ENCODE measurements around the gene VWA1.
"Not testable (repeated sequence)": the region's sequence is repeated elsewhere in the genome, so short reads cannot be mapped to it uniquely, and the experiment has no call there.

Gene VWA1

GRCh38 chr1:1438531-1439381 is 3.3 kb downstream of the VWA1 start:
- DNase-seq: no peak

- DNase-seq: no peak
Observed at GRCh38 chr1:1439546-1440261, 4.2 kb downstream of the VWA1 start.

GRCh38 chr1:1440262-1441001 is 4.9 kb downstream of the VWA1 start:
- no peak for DNase-seq

GRCh38 chr1:1441002-1441888 is 5.8 kb downstream of the VWA1 start:
- DNase-seq: no peak

GRCh38 chr1:1442069-1442770 is 6.7 kb downstream of the VWA1 start:
- no peak for DNase-seq

- DNase-seq: not testable (repeated sequence)
Observed at GRCh38 chr1:1446631-1447030, 11.1 kb downstream of the VWA1 start.

- no peak for DNase-seq
Observed at GRCh38 chr1:1449099-1449739, 13.7 kb downstream of the VWA1 start, which contains the start of gene ATAD3C. Gene ATAD3C (plus strand): TSS chr1:1449689. CDS start chr1:1450684, 995 bp downstream.

GRCh38 chr1:1450616-1451015 is 15.1 kb downstream of the VWA1 start:
- DNase-seq: not testable (repeated sequence)

- no peak for DNase-seq
Observed at GRCh38 chr1:1451696-1452364, 16.3 kb downstream of the VWA1 start.

- not testable (repeated sequence) for DNase-seq
Observed at GRCh38 chr1:1452365-1452739, 16.9 kb downstream of the VWA1 start.

GRCh38 chr1:1452882-1453281 is 17.4 kb downstream of the VWA1 start:
- no peak for DNase-seq

GRCh38 chr1:1454286-1455056 is 19.0 kb downstream of the VWA1 start:
- not testable (repeated sequence) for DNase-seq

- DNase-seq: no peak
Observed at GRCh38 chr1:1455366-1455884, 19.9 kb downstream of the VWA1 start.

- not testable (repeated sequence) for DNase-seq
Observed at GRCh38 chr1:1455934-1456333, 20.4 kb downstream of the VWA1 start.

GRCh38 chr1:1456683-1457255 is 21.3 kb downstream of the VWA1 start:
- not testable (repeated sequence) for DNase-seq

GRCh38 chr1:1459156-1459555 is 23.7 kb downstream of the VWA1 start:
- DNase-seq: not testable (repeated sequence)

GRCh38 chr1:1459711-1460110 is 24.2 kb downstream of the VWA1 start:
- DNase-seq: not testable (repeated sequence)

GRCh38 chr1:1460540-1461130 is 25.1 kb downstream of the VWA1 start:
- DNase-seq: no peak

Measured in NCI-H526 treated with DMSO at 0.1 percent for 48 hours (cell line).